Thyroid gland (tissue), 4 donors: ENCODE results near the gene ITPRIPL2.

Experiments used
- POLR2A ChIP-seq, 2 donors: fragments of 450-650 bp; IDR thresholded peaks; one replicate each; pipeline ENCODE4 v1.6.1; 2017; ENCODE audit warnings: antibody characterized with exemption in 2 of 2, mild to moderate bottlenecking in 2 of 2, moderate library complexity in 1 of 2
- TF ChIP-seq, protein P1 (sequence below), 6 experiments: fragments of 200-600 bp in 3 of 6; fragments of 450-650 bp in 3 of 6; sonication (generic) in 3 of 6; IDR thresholded peaks; one replicate each; pipeline ENCODE4 v1.5.1; 2016 to 2019; ENCODE audit warnings: antibody characterized with exemption in 6 of 6, mild to moderate bottlenecking in 2 of 6, inconsistent platforms in 1 of 6, moderate library complexity in 1 of 6

DNA sequence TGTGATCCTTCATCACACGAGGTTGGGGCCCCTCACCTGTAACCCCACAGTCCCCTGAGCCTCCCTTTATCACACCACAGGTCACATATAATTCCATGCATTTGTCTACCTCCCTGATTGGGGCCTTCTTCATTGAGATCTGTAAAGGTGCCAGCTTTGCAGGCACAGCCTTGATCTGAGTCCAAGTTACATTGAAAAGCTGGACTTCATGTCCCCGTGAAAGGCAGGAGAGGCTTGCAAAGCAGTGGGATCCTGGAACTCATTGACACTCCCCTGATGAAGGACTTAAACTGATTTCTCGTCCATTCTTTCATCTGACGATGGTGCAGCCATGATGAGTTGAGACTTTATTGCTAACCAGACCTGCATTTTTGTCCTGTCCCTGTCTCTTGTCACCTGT lies 50.5 kb downstream of the ITPRIPL2 start:
- TF ChIP-seq, protein P1, sequence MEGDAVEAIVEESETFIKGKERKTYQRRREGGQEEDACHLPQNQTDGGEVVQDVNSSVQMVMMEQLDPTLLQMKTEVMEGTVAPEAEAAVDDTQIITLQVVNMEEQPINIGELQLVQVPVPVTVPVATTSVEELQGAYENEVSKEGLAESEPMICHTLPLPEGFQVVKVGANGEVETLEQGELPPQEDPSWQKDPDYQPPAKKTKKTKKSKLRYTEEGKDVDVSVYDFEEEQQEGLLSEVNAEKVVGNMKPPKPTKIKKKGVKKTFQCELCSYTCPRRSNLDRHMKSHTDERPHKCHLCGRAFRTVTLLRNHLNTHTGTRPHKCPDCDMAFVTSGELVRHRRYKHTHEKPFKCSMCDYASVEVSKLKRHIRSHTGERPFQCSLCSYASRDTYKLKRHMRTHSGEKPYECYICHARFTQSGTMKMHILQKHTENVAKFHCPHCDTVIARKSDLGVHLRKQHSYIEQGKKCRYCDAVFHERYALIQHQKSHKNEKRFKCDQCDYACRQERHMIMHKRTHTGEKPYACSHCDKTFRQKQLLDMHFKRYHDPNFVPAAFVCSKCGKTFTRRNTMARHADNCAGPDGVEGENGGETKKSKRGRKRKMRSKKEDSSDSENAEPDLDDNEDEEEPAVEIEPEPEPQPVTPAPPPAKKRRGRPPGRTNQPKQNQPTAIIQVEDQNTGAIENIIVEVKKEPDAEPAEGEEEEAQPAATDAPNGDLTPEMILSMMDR (IDR thresholded peaks at IDR 0.05), result no peak
- TF ChIP-seq POLR2A (IDR thresholded peaks at IDR 0.05), result no peak
